Measurements from ENCODE around the gene RRH.

- TF ChIP-seq CTCF (IDR thresholded peaks at IDR 0.05) (no peak), EZH2 (IDR thresholded peaks at IDR 0.05; ENCODE audit: borderline replicate concordance, insufficient read depth, low read depth, low read length, poor library complexity, severe bottlenecking) (no peak)
Observed at GRCh38 chr4:109818268-109818667, 9.5 kb upstream of the RRH start.
